Measurements from ENCODE around the gene WNT2B.

DNA sequence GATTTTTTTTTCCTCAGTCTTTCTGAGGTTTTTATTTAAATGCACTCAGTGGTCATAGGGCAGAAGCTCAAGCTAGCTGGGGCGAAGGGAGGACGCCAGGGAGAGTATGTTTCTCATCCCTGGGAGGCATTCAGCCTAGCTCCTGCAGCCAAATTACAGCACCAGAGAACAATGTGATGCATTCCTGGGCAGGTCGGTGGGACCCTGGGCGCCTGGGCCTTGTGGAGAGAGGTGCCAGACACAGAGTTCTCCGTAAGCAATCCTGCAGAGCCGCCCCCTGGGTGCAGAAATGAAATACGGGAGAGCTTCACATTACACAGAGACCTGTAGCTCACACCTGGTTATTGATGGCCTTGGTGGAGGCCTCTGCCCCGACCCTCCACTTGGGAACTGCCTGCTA is 15.5 kb downstream of the WNT2B start:
- no peak for TF ChIP-seq POLR2A (IDR thresholded peaks at IDR 0.05)
- TF ChIP-seq, protein P1, sequence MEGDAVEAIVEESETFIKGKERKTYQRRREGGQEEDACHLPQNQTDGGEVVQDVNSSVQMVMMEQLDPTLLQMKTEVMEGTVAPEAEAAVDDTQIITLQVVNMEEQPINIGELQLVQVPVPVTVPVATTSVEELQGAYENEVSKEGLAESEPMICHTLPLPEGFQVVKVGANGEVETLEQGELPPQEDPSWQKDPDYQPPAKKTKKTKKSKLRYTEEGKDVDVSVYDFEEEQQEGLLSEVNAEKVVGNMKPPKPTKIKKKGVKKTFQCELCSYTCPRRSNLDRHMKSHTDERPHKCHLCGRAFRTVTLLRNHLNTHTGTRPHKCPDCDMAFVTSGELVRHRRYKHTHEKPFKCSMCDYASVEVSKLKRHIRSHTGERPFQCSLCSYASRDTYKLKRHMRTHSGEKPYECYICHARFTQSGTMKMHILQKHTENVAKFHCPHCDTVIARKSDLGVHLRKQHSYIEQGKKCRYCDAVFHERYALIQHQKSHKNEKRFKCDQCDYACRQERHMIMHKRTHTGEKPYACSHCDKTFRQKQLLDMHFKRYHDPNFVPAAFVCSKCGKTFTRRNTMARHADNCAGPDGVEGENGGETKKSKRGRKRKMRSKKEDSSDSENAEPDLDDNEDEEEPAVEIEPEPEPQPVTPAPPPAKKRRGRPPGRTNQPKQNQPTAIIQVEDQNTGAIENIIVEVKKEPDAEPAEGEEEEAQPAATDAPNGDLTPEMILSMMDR (IDR thresholded peaks at IDR 0.05): no peak
